K562 (cell line): Measurements from ENCODE around the gene EPB41L2. TPM values are rescaled to one million over a fixed set of nuclear protein-coding genes. Genes with fewer than 3 reads are reported as not detected.

Experiments used
- ATAC-seq: fragments of 200-7000 bp; cut with Tn5 transposase; 3 replicates; pipeline ENCODE4 v1.9.1; 2020; ENCODE audit warnings: moderate library complexity
- BruUV-seq: library from RNA; stranded (reverse); fragments of 400-500 nt; replicated peaks from 2 replicates; lab custom pipeline; 2021; lab: Mats Ljungman, UMichigan
- CTCF ChIA-PET: fragments of 300-600 bp; formaldehyde crosslinking; extraction: SDS; loops from one replicate; lab custom pipeline; 2021; ENCODE audit warnings: low intra/inter-chr PET ratio; lab: Yijun Ruan, JAX
- POLR2A ChIA-PET: fragments of 300-600, 350-650 bp; sonication (Branson Sonifier 250); formaldehyde crosslinking; extraction: SDS; loops from one replicate; lab custom pipeline; 2021; ENCODE audit warnings: antibody characterized with exemption, inconsistent platforms; lab: Yijun Ruan, JAX
- DNase-seq, 4 experiments: peaks; one replicate each; pipeline versions ENCODE4 v3.0.0 to v3.0.0-alpha.2; 2011 to 2018; ENCODE audit warnings: low spot score in 3 of 4, mixed read lengths in 3 of 4; ENCODE audit errors: extremely low read depth in 1 of 4
- FAIRE-seq: peaks from 2 replicates; lab custom pipeline; 2011; peaks lifted over from hg19 to GRCh38; lab: Jason Lieb, UNC
- H2AFZ ChIP-seq: 2 replicates; pipeline ENCODE4 v1.6.0; 2011; ENCODE audit warnings: low read depth, low read length, control low read depth, inconsistent platforms
- H3K27ac ChIP-seq: fragments of 200-600 bp; 3 replicates; pipeline ENCODE4 v1.8.0; 2011; ENCODE audit warnings: low read depth, mild to moderate bottlenecking, control low read depth, inconsistent platforms, low read length, moderate library complexity, mixed read lengths; ENCODE audit errors: extremely low read depth
- H3K27me3 ChIP-seq, 2 experiments: fragments of 300-600 bp in 1 of 2; 2 replicates in 1 of 2; 3 replicates in 1 of 2; pipeline versions ENCODE4 v1.6.0 to v1.8.0; 2011; ENCODE audit warnings: inconsistent platforms in 2 of 2, low read length in 2 of 2, mild to moderate bottlenecking in 1 of 2, mixed read lengths in 1 of 2, moderate library complexity in 1 of 2; ENCODE audit not compliant: control insufficient read depth in 2 of 2, insufficient read depth in 2 of 2
- H3K36me3 ChIP-seq: fragments of 300-600 bp; 3 replicates; pipeline ENCODE4 v1.8.0; 2011; ENCODE audit warnings: mild to moderate bottlenecking, low read length, inconsistent platforms; ENCODE audit not compliant: control insufficient read depth, insufficient read depth
- H3K4me1 ChIP-seq, 2 experiments: fragments of 200-600 bp in 1 of 2; replicated peaks in 1 of 2; 2 replicates in 1 of 2; 3 replicates in 1 of 2; pipeline versions ENCODE4 v1.5.1 to v1.8.0; 2011; ENCODE audit warnings: inconsistent platforms in 2 of 2, low read length in 2 of 2, mild to moderate bottlenecking in 1 of 2, mixed read lengths in 1 of 2, moderate library complexity in 1 of 2; ENCODE audit not compliant: control insufficient read depth in 2 of 2, insufficient read depth in 2 of 2
- H3K4me2 ChIP-seq: 2 replicates; pipeline ENCODE4 v1.6.1; 2011; ENCODE audit warnings: low read length, control low read depth, inconsistent platforms, mixed read lengths; ENCODE audit not compliant: insufficient read depth
- H3K4me3 ChIP-seq: fragments of 200-600 bp; sonication (generic), shearing (Covaris generic); 2 replicates; pipeline ENCODE4 v1.5.1; 2016; ENCODE audit warnings: control low read depth, inconsistent platforms
- H3K79me2 ChIP-seq: fragments of 200-600 bp; 3 replicates; pipeline ENCODE4 v1.8.0; 2011; ENCODE audit warnings: low read length, inconsistent platforms; ENCODE audit not compliant: control insufficient read depth, insufficient read depth
- H3K9ac ChIP-seq, 2 experiments: 2 replicates each; pipeline versions ENCODE4 v1.6.0 to v1.6.1; 2011; ENCODE audit warnings: low read depth in 2 of 2, low read length in 2 of 2, control low read depth in 1 of 2, inconsistent platforms in 1 of 2, mild to moderate bottlenecking in 1 of 2, mixed read lengths in 1 of 2; ENCODE audit not compliant: insufficient read depth in 1 of 2
- H3K9me1 ChIP-seq: one replicate; pipeline ENCODE4 v1.6.0; 2011; ENCODE audit warnings: inconsistent platforms, mild to moderate bottlenecking, low read length, moderate library complexity; ENCODE audit not compliant: control insufficient read depth, insufficient read depth
- H3K9me3 ChIP-seq: replicated peaks from 2 replicates; pipeline ENCODE4 v1.5.1; 2011; ENCODE audit warnings: low read depth, low read length, inconsistent platforms; ENCODE audit not compliant: control insufficient read depth, insufficient read depth
- H4K20me1 ChIP-seq: replicated peaks from 2 replicates; pipeline ENCODE4 v1.6.1; 2011; ENCODE audit warnings: low read length, inconsistent platforms, mixed read lengths; ENCODE audit not compliant: control insufficient read depth, insufficient read depth
- BRD4 ChIP-seq: fragments of 200-600 bp; sonication (generic); IDR thresholded peaks from 2 replicates; pipeline ENCODE4 v1.6.1; 2017; ENCODE audit warnings: inconsistent platforms
- KLF1 ChIP-seq: fragments of 450-650 bp; IDR thresholded peaks from 2 replicates; pipeline ENCODE4 v1.6.1; 2016; ENCODE audit warnings: missing genetic modification characterization, missing compliant biosample characterization
- MBD2 ChIP-seq: sonication (generic); IDR thresholded peaks from 2 replicates; pipeline ENCODE4 v1.6.1; 2016; ENCODE audit warnings: low read depth, borderline replicate concordance
- MYC ChIP-seq, 2 experiments: fragments of 250-450 bp in 1 of 2; sonication (Bioruptor Pico) in 1 of 2; IDR thresholded peaks; 2 replicates each; pipeline versions ENCODE4 v1.5.1 to v1.6.1; 2012 to 2021; ENCODE audit warnings: low read depth in 2 of 2, borderline replicate concordance in 1 of 2, improper control_type of control experiment in 1 of 2, low read length in 1 of 2, mild to moderate bottlenecking in 1 of 2, moderate library complexity in 1 of 2
- NR0B1 ChIP-seq: fragments of 450-650 bp; IDR thresholded peaks from one replicate; pipeline ENCODE4 v1.6.1; 2018; ENCODE audit warnings: mild to moderate bottlenecking, moderate library complexity; ENCODE audit not compliant: partially characterized antibody
- SIN3A ChIP-seq, 2 experiments: fragments of 150-350 bp in 1 of 2; IDR thresholded peaks; 2 replicates each; pipeline ENCODE4 v1.6.1; 2011 to 2016; ENCODE audit warnings: borderline replicate concordance in 2 of 2, low read depth in 2 of 2, low read length in 2 of 2, mild to moderate bottlenecking in 2 of 2, moderate library complexity in 2 of 2; ENCODE audit not compliant: control insufficient read depth in 1 of 2
- SOX6 ChIP-seq: fragments of 450-650 bp; IDR thresholded peaks from 2 replicates; pipeline ENCODE4 v1.6.1; 2014; ENCODE audit warnings: mild to moderate bottlenecking
- STAG1 ChIP-seq: sonication (generic); formaldehyde crosslinking; IDR thresholded peaks from 2 replicates; pipeline ENCODE4 v1.5.0; 2020; ENCODE audit warnings: missing genetic modification reagents, borderline replicate concordance
- ZNF77 ChIP-seq: fragments of 250-450 bp; sonication (Bioruptor Pico); IDR thresholded peaks from 2 replicates; pipeline ENCODE4 v1.5.0; 2020
- in situ Hi-C: fragments of 300-500 bp; cut with MboI; formaldehyde crosslinking; loops from 4 replicates; pipeline ENCODE4 v1.15.0; 2018; ENCODE audit warnings: inconsistent platforms, mixed read lengths
- intact Hi-C: fragments of 100-400 bp; cut with micrococcal nuclease; formaldehyde crosslinking; loops from 2 replicates; pipeline ENCODE4 v1.14.2; 2022
- polyA plus RNA-seq, 8 experiments: library from polyadenylated mRNA; depleted of rRNA in 4 of 8; stranded (reverse) in 5 of 8; unstranded in 3 of 8; fragments of >200 nt; fragmentation: Nextera tagmentation in 2 of 8; fragmentation: Illumina TruSeq in 1 of 8; extraction: Ambion mirVana in 2 of 8; extraction: Trizol in 1 of 8; gene quantifications; 2 replicates each; pipeline versions ENCODE4 v1.2.1 to v1.2.3, GENCODE V29; 2011 to 2014; ENCODE audit warnings: inconsistent platforms in 1 of 8, missing spikeins in 1 of 8
- total RNA-seq, 7 experiments: library from RNA; depleted of rRNA in 6 of 7; stranded (reverse); fragments of >200 nt in 6 of 7; fragmentation: Illumina TruSeq in 2 of 7; extraction: Trizol in 2 of 7; gene quantifications; 2 replicates each; pipeline versions ENCODE4 v1.2.1 to v1.2.3, GENCODE V29; 2011 to 2021; ENCODE audit warnings: low replicate concordance in 1 of 7

The EPB41L2 gene
- total and polyA plus RNA-seq, 9 of the 15 experiments (the other 6 are each of a cell fraction or from before 2014, with no cell fraction given), result 5.1 to 53.6 (median 25.0) TPM

- Histone ChIP-seq H3K4me1 (no peaks in the 10 kb centered on the region), H3K9me3 (no peaks in the 10 kb centered on the region), H3K4me3 (no peak overlapping the region), H4K20me1 (no peaks in the 10 kb centered on the region), H2AFZ (no peak overlapping the region), H3K79me2 (no peaks in the 10 kb centered on the region), H3K27me3 (no peaks in the 10 kb centered on the region), H3K9ac (no peak overlapping the region), H3K4me2 (no peak overlapping the region), H3K36me3 (no peaks in the 10 kb centered on the region), H3K27ac (no peak overlapping the region), H3K9me1 (no peaks in the 10 kb centered on the region)
- no peak for DNase-seq
- in situ Hi-C loops (no loop called here), intact Hi-C loops (no loop called here)
- ATAC-seq, result no peak
- BruUV-seq, result no TSS peak
- ChIA-PET POLR2A (interaction anchor here (0.5 to 0.7 kb wide), 2 partner anchors 64 to 100 kb away, joined by 3 read pairs; no protein-coding TSS in a partner anchor), CTCF (no interaction called here)
- FAIRE-seq, result no peak
- TF ChIP-seq ZNF77 (no peak), STAG1 (no peak), SIN3A (IDR thresholded peaks at IDR 0.05; ENCODE audit: borderline replicate concordance in 2 of 2, control insufficient read depth in 1 of 2, low read depth in 2 of 2, low read length in 2 of 2) (no peak), SOX6 (no peak), BRD4 (no peak), KLF1 (no peak), MYC (IDR thresholded peaks at IDR 0.05; ENCODE audit: low read depth, low read length) (no peak), MYC (CRISPR knock-in tag; IDR thresholded peaks at IDR 0.05; ENCODE audit: borderline replicate concordance, low read depth) (no peak), MBD2 (no peak), NR0B1 (no peak)
Measured at GRCh38 chr6:130903602-130904001, 159.4 kb downstream of the EPB41L2 start.
